Measurements from ENCODE around the gene SETBP1.

SETBP1 gene

GRCh38 chr18:44680273-44681075 is at the start of gene SETBP1:
SETBP1 (plus strand) TSS chr18:44680888; CDS start chr18:44701347, 20,459 bp downstream.
- peak; percentile 31 for DNase-seq

- no peak for DNase-seq
These were observed 48.1 kb upstream of the SETBP1 start for GRCh38 chr18:44632469-44633145.

- DNase-seq = no peak
These were observed 45.1 kb upstream of the SETBP1 start for GRCh38 chr18:44635546-44635945.

- no peak for DNase-seq
These were observed 44.4 kb upstream of the SETBP1 start for GRCh38 chr18:44636241-44636640.

GRCh38 chr18:44637210-44638033 is 43.3 kb upstream of the SETBP1 start:
- no peak for DNase-seq

- DNase-seq = no peak
These were observed 42.6 kb upstream of the SETBP1 start for GRCh38 chr18:44638034-44638540.

GRCh38 chr18:44638811-44639210 is 41.9 kb upstream of the SETBP1 start:
- DNase-seq = no peak

GRCh38 chr18:44643004-44643403 is 37.7 kb upstream of the SETBP1 start:
- no peak for DNase-seq

GRCh38 chr18:44651478-44651877 is 29.2 kb upstream of the SETBP1 start:
- no peak for DNase-seq

GRCh38 chr18:44651918-44652572 is 28.6 kb upstream of the SETBP1 start:
- no peak for DNase-seq

- no peak for DNase-seq
These were observed 28.0 kb upstream of the SETBP1 start for GRCh38 chr18:44652722-44653121.

- DNase-seq = no peak
These were observed 26.1 kb upstream of the SETBP1 start for GRCh38 chr18:44654573-44654972.

- DNase-seq = no peak
These were observed 25.3 kb upstream of the SETBP1 start for GRCh38 chr18:44655435-44655834.

GRCh38 chr18:44659771-44660170 is 20.9 kb upstream of the SETBP1 start:
- DNase-seq = no peak

GRCh38 chr18:44668270-44668975 is 12.3 kb upstream of the SETBP1 start:
- DNase-seq = no peak

GRCh38 chr18:44671914-44672313 is 8.8 kb upstream of the SETBP1 start:
- no peak for DNase-seq

GRCh38 chr18:44672506-44672905 is 8.2 kb upstream of the SETBP1 start:
- DNase-seq = no peak

GRCh38 chr18:44673256-44673880 is 7.3 kb upstream of the SETBP1 start:
- no peak for DNase-seq

- DNase-seq = no peak
These were observed 2.8 kb upstream of the SETBP1 start for GRCh38 chr18:44677933-44678332.

GRCh38 chr18:44678725-44679055 is 2.0 kb upstream of the SETBP1 start:
- DNase-seq = no peak

GRCh38 chr18:44679056-44679913 is 1.4 kb upstream of the SETBP1 start:
- peak; percentile 63 for DNase-seq

All from NCI-H2029 treated with DMSO at 0.1 percent for 48 hours (cell line).